ENCODE measurements around the gene ULK1. TPM values are rescaled to one million over a fixed set of nuclear protein-coding genes. Genes with fewer than 3 reads are reported as not detected.
A peak's percentile ranks its signal among the peaks of the same experiment; 100 is the strongest.

Gene ULK1
- total RNA-seq, 4 donors from 2014 or later = 27.9 to 81.2 (median 48.6) TPM

DNA sequence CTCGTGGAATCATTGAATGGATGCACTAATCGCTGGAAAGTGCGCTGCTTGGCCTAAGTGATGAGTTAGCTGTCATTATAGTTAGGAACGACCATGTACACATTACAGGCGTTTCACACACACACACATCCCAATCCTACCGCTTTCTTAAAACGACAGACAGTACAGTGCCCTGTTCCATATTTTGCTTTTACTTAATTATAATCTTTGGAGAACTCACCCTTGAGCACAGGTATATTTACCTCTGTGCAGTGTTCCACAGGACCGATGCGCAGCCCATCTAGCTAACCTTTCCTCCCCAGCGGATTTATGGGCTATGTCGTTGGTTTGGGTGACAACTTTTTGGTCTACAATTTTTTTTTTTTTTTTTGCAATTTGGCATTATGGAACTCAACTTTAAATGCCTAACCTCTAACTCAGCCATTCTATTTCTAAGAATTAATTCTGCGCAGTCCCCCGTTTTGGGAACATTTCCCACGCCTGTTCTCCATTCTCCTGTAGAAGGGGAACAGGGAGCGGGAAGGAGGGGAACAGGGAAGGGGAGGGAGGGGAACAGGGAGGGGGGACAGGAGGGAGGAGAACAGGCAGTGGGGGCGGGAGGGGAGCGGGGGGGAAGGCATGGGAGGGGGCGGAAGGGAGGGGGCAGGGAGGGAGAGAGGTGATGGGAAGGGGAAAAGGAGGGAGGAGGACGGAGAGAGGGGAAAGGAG lies 663 bp upstream of the ULK1 start:
- DNase-seq (no peak), ATAC-seq (no peak)
- Histone ChIP-seq H3K4me1 (peaks cover 20 to 21% of the 10 kb centered on the region in 2 donors), H3K9me3 (no peaks in the 10 kb centered on the region), H3K4me3 (peak overlapping the region in 3 of 4 donors; percentile 66 to 91 (median 86)), H3K27ac (peak overlapping the region; percentile 94 to 100 (median 98)), H3K27me3 (no peaks in the 10 kb centered on the region), H3K36me3 (no peaks in the 10 kb centered on the region)
- in situ Hi-C loops (cut with MboI; ENCODE audit: low sequenced_read_pairs in 4 of 4) = loop anchor here in 1 of 4 donors (10.0 kb wide), 1 partner anchor 51 kb away; the partner anchor contains the start of gene EP400
- TF ChIP-seq, protein P1, sequence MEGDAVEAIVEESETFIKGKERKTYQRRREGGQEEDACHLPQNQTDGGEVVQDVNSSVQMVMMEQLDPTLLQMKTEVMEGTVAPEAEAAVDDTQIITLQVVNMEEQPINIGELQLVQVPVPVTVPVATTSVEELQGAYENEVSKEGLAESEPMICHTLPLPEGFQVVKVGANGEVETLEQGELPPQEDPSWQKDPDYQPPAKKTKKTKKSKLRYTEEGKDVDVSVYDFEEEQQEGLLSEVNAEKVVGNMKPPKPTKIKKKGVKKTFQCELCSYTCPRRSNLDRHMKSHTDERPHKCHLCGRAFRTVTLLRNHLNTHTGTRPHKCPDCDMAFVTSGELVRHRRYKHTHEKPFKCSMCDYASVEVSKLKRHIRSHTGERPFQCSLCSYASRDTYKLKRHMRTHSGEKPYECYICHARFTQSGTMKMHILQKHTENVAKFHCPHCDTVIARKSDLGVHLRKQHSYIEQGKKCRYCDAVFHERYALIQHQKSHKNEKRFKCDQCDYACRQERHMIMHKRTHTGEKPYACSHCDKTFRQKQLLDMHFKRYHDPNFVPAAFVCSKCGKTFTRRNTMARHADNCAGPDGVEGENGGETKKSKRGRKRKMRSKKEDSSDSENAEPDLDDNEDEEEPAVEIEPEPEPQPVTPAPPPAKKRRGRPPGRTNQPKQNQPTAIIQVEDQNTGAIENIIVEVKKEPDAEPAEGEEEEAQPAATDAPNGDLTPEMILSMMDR (IDR thresholded peaks at IDR 0.05 in 4 of 5, conservative IDR thresholded peaks at IDR 0.05 in 1 of 5) = no peak
- no peak for TF ChIP-seq POLR2A (IDR thresholded peaks at IDR 0.05)
- intact Hi-C loops (cut with DNase I; ENCODE audit: low total_unique reads) = no loop called here

- in situ Hi-C loops (cut with MboI; ENCODE audit: low sequenced_read_pairs in 4 of 4) (loop anchor here in 1 of 4 donors (10.0 kb wide), 1 partner anchor 50 kb away; the partner anchor contains the start of gene EP400), intact Hi-C loops (cut with DNase I; ENCODE audit: low total_unique reads) (no loop called here)
- Histone ChIP-seq H3K4me1 (peaks cover 26 to 32% of the 10 kb centered on the region in 2 donors), H3K4me3 (peak overlapping the region; percentile 66 to 91 (median 83)), H3K36me3 (peaks cover 0 to 5% of the 10 kb centered on the region in 2 donors), H3K27me3 (no peaks in the 10 kb centered on the region), H3K27ac (peak overlapping the region; percentile 94 to 100 (median 98)), H3K9me3 (no peaks in the 10 kb centered on the region)
- DNase-seq (peak in 1 of 2 donors; percentile 35), ATAC-seq (no peak)
- TF ChIP-seq, protein P1 (IDR thresholded peaks at IDR 0.05 in 4 of 5, conservative IDR thresholded peaks at IDR 0.05 in 1 of 5) = no peak
- no peak for TF ChIP-seq POLR2A (IDR thresholded peaks at IDR 0.05)
Observed at GRCh38 chr12:131894981-131895639, 688 bp downstream of the ULK1 start.

DNA sequence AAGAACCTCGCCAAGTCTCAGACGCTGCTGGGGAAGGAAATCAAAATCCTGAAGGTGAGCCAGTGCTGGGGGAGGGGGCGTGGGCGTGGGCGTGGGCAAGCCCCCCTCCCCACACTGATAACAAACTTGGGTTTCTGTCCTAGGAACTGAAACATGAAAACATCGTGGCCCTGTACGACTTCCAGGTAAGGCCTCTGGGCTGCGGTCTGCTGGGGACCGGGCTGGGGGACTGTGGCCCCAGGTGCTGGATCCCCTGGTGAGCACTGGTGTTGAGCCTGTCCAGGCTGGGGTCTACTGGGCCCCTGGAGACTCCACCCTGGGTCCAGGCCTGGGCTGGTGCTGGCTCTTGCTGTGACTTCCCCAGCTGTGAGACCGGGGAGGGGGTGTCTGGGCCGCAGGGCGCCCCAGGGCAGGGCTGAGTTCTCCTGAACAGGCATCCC lies 1.2 kb downstream of the ULK1 start:
- H3K4me1 ChIP-seq = peaks cover 32 to 37% of the 10 kb centered on the region in 2 donors
- peaks cover 0 to 5% of the 10 kb centered on the region in 2 donors for H3K36me3 ChIP-seq
- no peaks in the 10 kb centered on the region for H3K9me3 ChIP-seq
- in situ Hi-C loops (cut with MboI; ENCODE audit: low sequenced_read_pairs in 4 of 4) (loop anchor here in 1 of 4 donors (10.0 kb wide), 1 partner anchor 49 kb away; the partner anchor contains the start of gene EP400), intact Hi-C loops (cut with DNase I; ENCODE audit: low total_unique reads) (loop anchor here (1.0 to 2.0 kb wide), 5 partner anchors 34 to 595 kb away; partner anchors contain the start of genes EP400, FBRSL1, PUS1 and SFSWAP)
- H3K27me3 ChIP-seq = no peaks in the 10 kb centered on the region
- peak overlapping the region; percentile 66 to 91 (median 83) for H3K4me3 ChIP-seq
- ATAC-seq (no peak), DNase-seq (no peak)
- TF ChIP-seq, protein P1 (IDR thresholded peaks at IDR 0.05 in 4 of 5, conservative IDR thresholded peaks at IDR 0.05 in 1 of 5) = no peak
- no peak for TF ChIP-seq POLR2A (IDR thresholded peaks at IDR 0.05)
- peak overlapping the region; percentile 94 to 100 (median 98) for H3K27ac ChIP-seq

DNA sequence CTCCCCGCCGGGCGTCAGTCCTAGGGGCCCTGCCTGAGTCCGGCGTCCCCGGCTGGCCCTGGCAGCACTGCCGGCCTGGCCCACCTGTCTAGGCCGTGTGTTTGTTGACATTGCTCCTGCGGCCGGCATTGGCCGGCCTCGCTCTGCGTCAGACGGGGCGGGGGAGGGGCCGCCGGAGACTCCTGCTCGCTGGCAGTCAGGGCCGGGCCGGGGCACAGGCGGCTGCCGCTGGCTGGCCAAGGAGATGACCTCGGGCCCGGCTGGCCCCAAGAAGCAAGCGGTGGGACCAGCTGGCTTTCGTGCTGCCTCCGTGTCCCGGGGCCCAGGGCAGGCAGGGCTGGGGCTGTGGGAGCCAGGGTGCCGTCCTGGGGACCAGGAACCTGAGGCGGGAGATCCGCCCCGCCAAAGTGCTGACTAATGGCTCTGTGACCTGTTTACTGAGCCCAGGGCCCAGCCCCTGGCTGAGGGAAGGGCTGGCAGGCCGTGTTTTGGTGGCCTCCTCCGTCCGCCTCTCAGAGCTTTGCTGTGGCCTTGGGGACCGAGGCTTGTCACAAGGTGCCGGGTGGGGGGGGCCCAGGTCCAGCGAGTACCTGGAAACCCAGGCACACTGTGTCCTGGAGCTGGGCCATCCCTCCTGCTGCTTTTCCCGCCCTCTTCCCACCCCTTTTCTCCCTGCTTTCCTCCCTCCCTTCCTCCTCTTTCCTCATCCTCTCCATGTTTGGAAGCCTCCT lies 1.8 kb downstream of the ULK1 start:
- DNase-seq = peak; percentile 96 to 98
- Histone ChIP-seq H3K9me3 (no peaks in the 10 kb centered on the region), H3K27me3 (no peaks in the 10 kb centered on the region), H3K36me3 (peaks cover 0 to 5% of the 10 kb centered on the region in 2 donors), H3K27ac (peak overlapping the region; percentile 94 to 100 (median 98)), H3K4me3 (peak overlapping the region; percentile 66 to 91 (median 83)), H3K4me1 (peaks cover 36 to 43% of the 10 kb centered on the region in 2 donors)
- in situ Hi-C loops (cut with MboI; ENCODE audit: low sequenced_read_pairs in 4 of 4) (loop anchor here in 1 of 4 donors (10.0 kb wide), 1 partner anchor 49 kb away; the partner anchor contains the start of gene EP400), intact Hi-C loops (cut with DNase I; ENCODE audit: low total_unique reads) (loop anchor here (1.0 to 2.0 kb wide), 5 partner anchors 33 to 595 kb away; partner anchors contain the start of genes EP400, FBRSL1, PUS1 and SFSWAP)
- ATAC-seq = peak; percentile 75 to 78
- TF ChIP-seq POLR2A (IDR thresholded peaks at IDR 0.05) = peak; percentile 99 to 100
- TF ChIP-seq, protein P1 (IDR thresholded peaks at IDR 0.05 in 4 of 5, conservative IDR thresholded peaks at IDR 0.05 in 1 of 5) = no peak
